ENCODE data around the gene DCHS1. TPM values are rescaled to one million over a fixed set of nuclear protein-coding genes. Genes with fewer than 3 reads are reported as not detected.

DCHS1 gene
- total and polyA plus RNA-seq, 9 of the 15 experiments (the other 6 are each of a cell fraction or from before 2014, with no cell fraction given): 0.04 to 0.49 (median 0.14) TPM; not detected in 2

DNA sequence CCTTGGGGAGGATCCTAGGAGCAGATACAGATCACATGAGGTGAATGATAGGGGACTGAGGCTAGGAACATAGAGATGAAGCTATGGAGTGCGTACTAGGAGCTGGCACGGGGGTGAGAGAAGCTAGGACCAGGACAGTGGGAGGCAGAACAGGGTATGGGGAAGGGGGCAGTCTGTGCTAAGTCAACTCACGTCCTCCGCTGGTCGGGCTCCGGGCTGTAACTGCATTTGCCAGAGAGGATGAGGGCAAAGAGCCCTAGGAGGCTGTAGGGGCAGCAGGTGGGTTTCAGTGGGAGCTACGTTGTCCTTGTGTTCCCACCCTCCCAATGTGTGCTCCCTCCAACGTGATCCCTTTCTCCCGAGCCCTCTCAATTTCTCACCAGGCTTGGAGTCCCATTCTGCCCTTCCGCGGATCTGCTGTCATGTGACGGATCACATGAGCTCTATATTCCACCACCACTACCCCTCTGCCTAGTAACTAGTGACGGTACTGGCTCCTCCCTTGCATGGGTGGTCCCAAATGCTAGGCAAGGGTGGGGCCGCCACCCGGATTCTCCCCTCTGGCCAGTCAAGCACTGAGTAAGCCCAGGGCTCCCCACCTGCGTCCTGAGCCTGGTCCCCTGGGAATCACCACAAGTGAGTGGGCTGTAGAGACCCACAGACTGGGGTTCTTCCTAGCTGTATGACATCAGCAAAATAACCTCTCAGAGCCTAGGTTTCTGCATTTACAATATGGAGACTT, 36.4 kb downstream of the DCHS1 start, which contains the start of gene TPP1 (continued):
- TF ChIP-seq, protein P1, sequence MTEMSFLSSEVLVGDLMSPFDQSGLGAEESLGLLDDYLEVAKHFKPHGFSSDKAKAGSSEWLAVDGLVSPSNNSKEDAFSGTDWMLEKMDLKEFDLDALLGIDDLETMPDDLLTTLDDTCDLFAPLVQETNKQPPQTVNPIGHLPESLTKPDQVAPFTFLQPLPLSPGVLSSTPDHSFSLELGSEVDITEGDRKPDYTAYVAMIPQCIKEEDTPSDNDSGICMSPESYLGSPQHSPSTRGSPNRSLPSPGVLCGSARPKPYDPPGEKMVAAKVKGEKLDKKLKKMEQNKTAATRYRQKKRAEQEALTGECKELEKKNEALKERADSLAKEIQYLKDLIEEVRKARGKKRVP (CRISPR knock-in tag; IDR thresholded peaks at IDR 0.05): peak; percentile 40; the same call in 1 of the 2 replicates
- TF ChIP-seq ZFX (CRISPR knock-in tag; IDR thresholded peaks at IDR 0.05) (no peak), CC2D1A (IDR thresholded peaks at IDR 0.05) (no peak), CBFA2T2 (conservative IDR thresholded peaks at IDR 0.05) (peak; percentile 95), RFX1 (IDR thresholded peaks at IDR 0.05) (no peak), ZBTB11 (CRISPR knock-in tag; IDR thresholded peaks at IDR 0.05) (peak in 1 of 3 experiments; percentile 41; a peak in 1 of 6 replicates), ZNF239 (CRISPR knock-in tag; IDR thresholded peaks at IDR 0.05) (no peak), CUX1 (CRISPR knock-in tag; IDR thresholded peaks at IDR 0.05) (no peak), YY1 (IDR thresholded peaks at IDR 0.05; ENCODE audit: borderline replicate concordance in 1 of 3, control insufficient read depth in 1 of 3, extremely low read depth in 1 of 3, insufficient read depth in 3 of 3, insufficient read length in 1 of 3, insufficient replicate concordance in 2 of 3, low read depth in 1 of 3, low read length in 2 of 3) (peak in 1 of 3 experiments; percentile 47), HNRNPK (IDR thresholded peaks at IDR 0.05; ENCODE audit: low read depth, low read length, poor library complexity, severe bottlenecking) (no peak), HLTF (IDR thresholded peaks at IDR 0.05) (no peak), SMARCA5 (IDR thresholded peaks at IDR 0.05) (no peak), FOXP4 (CRISPR knock-in tag; IDR thresholded peaks at IDR 0.05; ENCODE audit: borderline replicate concordance) (no peak), RBM34 (IDR thresholded peaks at IDR 0.05; ENCODE audit: borderline replicate concordance, insufficient read depth, low read length) (no peak)

Measured in K562 (cell line).